ENCODE data around the gene TXNDC8. TPM values are rescaled to one million over a fixed set of nuclear protein-coding genes. Genes with fewer than 3 reads are reported as not detected.

Gene TXNDC8
- total RNA-seq, 2 donors from 2014 or later = not detected

DNA sequence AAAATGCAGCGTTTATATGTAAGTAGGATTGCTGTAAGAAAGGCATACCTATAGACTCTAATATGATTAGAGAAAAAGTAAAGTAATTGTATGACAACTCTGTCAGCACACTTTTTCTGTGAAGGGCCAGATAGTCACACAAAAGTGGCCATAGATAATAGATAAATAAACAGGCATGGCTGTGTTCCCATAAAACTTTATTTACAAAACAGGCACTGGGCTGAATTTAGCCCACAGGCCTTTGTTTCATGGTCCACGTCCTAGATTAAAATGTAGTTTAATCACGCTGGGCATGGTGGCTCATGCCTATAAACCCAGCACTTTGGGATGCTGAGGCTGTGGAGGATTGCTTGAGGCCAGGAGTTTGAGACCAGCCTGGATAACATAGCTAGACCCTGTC lies 8.7 kb upstream of the TXNDC8 start:
- 38% methylated on average over 3 of the region's 3 CpGs for WGBS
- Histone ChIP-seq H3K36me3 (no peaks in the 10 kb centered on the region), H3K9me3 (no peaks in the 10 kb centered on the region), H3K27me3 (replicated peaks; ENCODE audit: insufficient read depth) (no peaks in the 10 kb centered on the region), H3K4me1 (replicated peaks) (no peaks in the 10 kb centered on the region), H3K27ac (no peak overlapping the region), H3K4me3 (no peak overlapping the region)
- DNase-seq (ENCODE audit: low spot score) = no peak
- TF ChIP-seq, protein P1, sequence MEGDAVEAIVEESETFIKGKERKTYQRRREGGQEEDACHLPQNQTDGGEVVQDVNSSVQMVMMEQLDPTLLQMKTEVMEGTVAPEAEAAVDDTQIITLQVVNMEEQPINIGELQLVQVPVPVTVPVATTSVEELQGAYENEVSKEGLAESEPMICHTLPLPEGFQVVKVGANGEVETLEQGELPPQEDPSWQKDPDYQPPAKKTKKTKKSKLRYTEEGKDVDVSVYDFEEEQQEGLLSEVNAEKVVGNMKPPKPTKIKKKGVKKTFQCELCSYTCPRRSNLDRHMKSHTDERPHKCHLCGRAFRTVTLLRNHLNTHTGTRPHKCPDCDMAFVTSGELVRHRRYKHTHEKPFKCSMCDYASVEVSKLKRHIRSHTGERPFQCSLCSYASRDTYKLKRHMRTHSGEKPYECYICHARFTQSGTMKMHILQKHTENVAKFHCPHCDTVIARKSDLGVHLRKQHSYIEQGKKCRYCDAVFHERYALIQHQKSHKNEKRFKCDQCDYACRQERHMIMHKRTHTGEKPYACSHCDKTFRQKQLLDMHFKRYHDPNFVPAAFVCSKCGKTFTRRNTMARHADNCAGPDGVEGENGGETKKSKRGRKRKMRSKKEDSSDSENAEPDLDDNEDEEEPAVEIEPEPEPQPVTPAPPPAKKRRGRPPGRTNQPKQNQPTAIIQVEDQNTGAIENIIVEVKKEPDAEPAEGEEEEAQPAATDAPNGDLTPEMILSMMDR (IDR thresholded peaks at IDR 0.05) = no peak
- TF ChIP-seq POLR2AphosphoS5 (IDR thresholded peaks at IDR 0.05) = no peak
- TF ChIP-seq POLR2A (IDR thresholded peaks at IDR 0.05) = no peak
- intact Hi-C loops (cut with DNase I) = no loop called here

DNA sequence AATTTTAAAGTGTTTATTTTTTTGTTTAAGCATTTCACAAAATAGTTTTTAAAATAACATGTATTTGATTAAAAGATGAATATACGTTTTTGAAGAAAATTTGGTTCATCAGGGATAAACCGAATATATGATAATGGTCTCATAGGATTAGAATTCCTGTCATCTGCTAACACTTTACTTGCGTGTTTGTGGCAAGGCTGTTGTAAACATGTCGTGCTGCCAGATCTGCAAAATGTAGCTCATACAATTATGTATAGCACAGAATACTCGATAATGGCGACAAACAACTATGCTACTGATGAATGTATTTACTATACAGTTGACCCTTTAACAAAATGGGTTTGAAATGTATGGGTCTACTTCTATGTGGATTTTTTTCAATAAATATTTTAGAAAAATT lies 7.2 kb upstream of the TXNDC8 start:
- TF ChIP-seq POLR2AphosphoS5 (IDR thresholded peaks at IDR 0.05) (no peak), POLR2A (IDR thresholded peaks at IDR 0.05) (no peak)
- TF ChIP-seq, protein P1 (IDR thresholded peaks at IDR 0.05) = no peak
- Histone ChIP-seq H3K4me1 (replicated peaks) (no peaks in the 10 kb centered on the region), H3K27me3 (replicated peaks; ENCODE audit: insufficient read depth) (no peaks in the 10 kb centered on the region), H3K36me3 (no peaks in the 10 kb centered on the region), H3K9me3 (no peaks in the 10 kb centered on the region), H3K4me3 (no peak overlapping the region), H3K27ac (no peak overlapping the region)
- DNase-seq (ENCODE audit: low spot score) = no peak
- 91% methylated on average over 6 of the region's 6 CpGs for WGBS
- intact Hi-C loops (cut with DNase I) = no loop called here

DNA sequence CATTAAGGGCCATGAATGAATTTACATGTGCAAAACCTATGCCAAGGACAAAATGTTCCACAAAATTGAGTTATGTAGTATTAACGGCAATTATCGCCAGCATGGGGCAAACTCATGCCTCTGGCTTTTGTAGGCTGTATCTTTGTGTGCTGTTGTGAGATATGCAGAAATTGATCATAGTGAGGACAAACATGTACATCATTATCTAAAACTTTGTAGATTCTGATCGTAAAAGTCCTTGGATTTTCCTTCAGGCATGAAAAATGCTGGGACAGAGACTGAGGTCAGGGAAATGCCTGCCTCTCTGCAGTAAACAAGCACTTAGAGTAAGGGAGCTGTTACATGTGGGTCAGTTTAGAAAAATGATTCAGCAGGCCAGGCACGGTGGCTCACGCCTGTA lies 5.9 kb upstream of the TXNDC8 start:
- no peaks in the 10 kb centered on the region for H3K9me3 ChIP-seq
- intact Hi-C loops (cut with DNase I) = no loop called here
- H3K4me3 ChIP-seq = no peak overlapping the region
- no peaks in the 10 kb centered on the region for H3K27me3 ChIP-seq (replicated peaks; ENCODE audit: insufficient read depth)
- H3K36me3 ChIP-seq = no peaks in the 10 kb centered on the region
- 63% methylated on average over 5 of the region's 5 CpGs for WGBS
- no peak for DNase-seq (ENCODE audit: low spot score)
- no peak overlapping the region for H3K27ac ChIP-seq
- H3K4me1 ChIP-seq (replicated peaks) = no peaks in the 10 kb centered on the region
- no peak for TF ChIP-seq POLR2AphosphoS5 (IDR thresholded peaks at IDR 0.05)
- TF ChIP-seq, protein P1 (IDR thresholded peaks at IDR 0.05) = no peak
- no peak for TF ChIP-seq POLR2A (IDR thresholded peaks at IDR 0.05)

DNA sequence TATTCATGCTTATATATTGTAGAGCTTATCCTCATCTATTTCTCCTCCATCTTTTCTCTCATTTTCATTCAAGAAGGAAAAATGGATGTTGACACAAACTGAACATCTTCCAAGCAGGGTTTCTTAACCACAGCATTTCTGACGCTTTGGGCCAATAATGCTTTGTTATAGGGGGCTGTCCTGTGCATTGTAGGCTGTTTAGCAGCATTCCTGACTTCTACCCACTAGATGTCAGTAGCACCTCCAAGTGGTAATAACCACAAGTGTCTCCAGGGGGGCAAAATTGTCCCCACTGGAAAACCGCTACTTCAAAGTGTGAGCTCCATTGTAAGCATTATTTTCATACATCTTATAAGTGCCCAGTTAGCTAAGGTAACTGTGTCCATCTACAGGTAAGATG lies 2.6 kb upstream of the TXNDC8 start:
- intact Hi-C loops (cut with DNase I) = no loop called here
- TF ChIP-seq POLR2AphosphoS5 (IDR thresholded peaks at IDR 0.05) (no peak), POLR2A (IDR thresholded peaks at IDR 0.05) (no peak)
- TF ChIP-seq, protein P1 (IDR thresholded peaks at IDR 0.05) = no peak
- H3K9me3 ChIP-seq = no peaks in the 10 kb centered on the region
- H3K36me3 ChIP-seq = no peaks in the 10 kb centered on the region
- H3K27ac ChIP-seq = no peak overlapping the region
- WGBS = 63% methylated on average over 2 of the region's 2 CpGs
- DNase-seq (ENCODE audit: low spot score) = no peak
- H3K4me3 ChIP-seq = no peak overlapping the region
- no peaks in the 10 kb centered on the region for H3K4me1 ChIP-seq (replicated peaks)
- no peaks in the 10 kb centered on the region for H3K27me3 ChIP-seq (replicated peaks; ENCODE audit: insufficient read depth)

DNA sequence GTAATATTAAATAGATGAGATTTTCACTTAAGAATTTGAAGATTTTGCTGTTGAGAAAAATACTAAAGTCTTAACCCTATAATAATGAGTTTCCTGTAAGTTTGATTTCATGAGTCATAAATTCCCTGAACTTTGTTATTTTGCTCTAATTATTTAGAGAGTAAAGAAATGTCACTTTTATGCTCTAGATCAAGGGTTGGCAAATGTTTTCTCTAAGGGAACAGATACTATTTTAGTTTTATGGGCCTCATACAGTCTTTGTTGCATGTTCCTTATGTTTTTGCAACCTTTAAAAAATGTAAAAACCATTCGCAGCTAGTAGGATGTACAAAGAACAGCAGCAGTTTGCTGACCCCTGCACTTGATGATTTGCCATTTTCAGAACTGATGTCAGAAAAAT lies 480 bp upstream of the TXNDC8 start:
- intact Hi-C loops (cut with DNase I) = no loop called here
- no peak overlapping the region for H3K4me3 ChIP-seq
- 9% methylated on average over 1 of the region's 1 CpG for WGBS
- no peaks in the 10 kb centered on the region for H3K27me3 ChIP-seq (replicated peaks; ENCODE audit: insufficient read depth)
- H3K9me3 ChIP-seq = no peaks in the 10 kb centered on the region
- no peaks in the 10 kb centered on the region for H3K4me1 ChIP-seq (replicated peaks)
- DNase-seq (ENCODE audit: low spot score) = no peak
- no peak overlapping the region for H3K27ac ChIP-seq
- H3K36me3 ChIP-seq = no peaks in the 10 kb centered on the region
- no peak for TF ChIP-seq POLR2AphosphoS5 (IDR thresholded peaks at IDR 0.05)
- TF ChIP-seq, protein P1 (IDR thresholded peaks at IDR 0.05) = no peak
- TF ChIP-seq POLR2A (IDR thresholded peaks at IDR 0.05) = no peak
